OCI-LY7 (cell line): ENCODE results near the gene SLC44A5.

Experiments used
- CTCF ChIP-seq: fragments of 200-600 bp; sonication (generic); conservative IDR thresholded peaks from 2 replicates; pipeline ENCODE4 v1.5.1; 2014; ENCODE audit warnings: mild to moderate bottlenecking, antibody characterized with exemption, low read length, moderate library complexity, mixed read lengths
- EZH2phosphoT487 ChIP-seq: fragments of 200-600 bp; sonication (generic); IDR thresholded peaks from 2 replicates; pipeline ENCODE4 v1.6.1; 2018; ENCODE audit warnings: low read depth, borderline replicate concordance, mild to moderate bottlenecking, mixed run types, antibody characterized with exemption, low read length, moderate library complexity, mixed read lengths

- no peak for TF ChIP-seq CTCF
- TF ChIP-seq EZH2phosphoT487: no peak
Measured at GRCh38 chr1:75310067-75310466, 300.8 kb downstream of the SLC44A5 start.
